Raji (cell line): Measurements from ENCODE around the gene MIX23.
A peak's percentile ranks its signal among the peaks of the same experiment; 100 is the strongest.

Source experiments
- POLR2A ChIP-seq: IDR thresholded peaks from 2 replicates; pipeline ENCODE4 v1.6.1; 2011; ENCODE audit warnings: low read depth, low read length, control low read depth; ENCODE audit not compliant: insufficient read depth

Gene MIX23

DNA sequence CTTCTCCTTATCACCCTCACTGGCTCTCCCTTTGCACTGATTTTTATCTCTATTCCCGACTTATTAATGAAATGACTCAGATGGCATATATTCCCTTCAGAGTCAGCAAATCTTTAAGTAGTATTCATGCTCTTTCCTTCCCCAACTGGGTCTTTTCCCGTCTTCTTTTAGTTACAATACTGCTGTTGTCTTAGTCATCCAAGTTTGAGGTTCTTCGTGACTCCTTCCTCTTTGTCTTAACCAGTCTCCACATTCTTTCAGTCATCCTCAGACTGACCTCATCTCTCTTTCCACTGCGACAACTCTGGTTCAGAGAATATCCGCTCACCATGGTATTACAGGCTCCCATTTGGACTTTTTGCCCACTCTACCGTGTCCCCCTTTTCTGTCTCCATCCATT is 20.5 kb upstream of the MIX23 start:
- TF ChIP-seq POLR2A, result no peak

DNA sequence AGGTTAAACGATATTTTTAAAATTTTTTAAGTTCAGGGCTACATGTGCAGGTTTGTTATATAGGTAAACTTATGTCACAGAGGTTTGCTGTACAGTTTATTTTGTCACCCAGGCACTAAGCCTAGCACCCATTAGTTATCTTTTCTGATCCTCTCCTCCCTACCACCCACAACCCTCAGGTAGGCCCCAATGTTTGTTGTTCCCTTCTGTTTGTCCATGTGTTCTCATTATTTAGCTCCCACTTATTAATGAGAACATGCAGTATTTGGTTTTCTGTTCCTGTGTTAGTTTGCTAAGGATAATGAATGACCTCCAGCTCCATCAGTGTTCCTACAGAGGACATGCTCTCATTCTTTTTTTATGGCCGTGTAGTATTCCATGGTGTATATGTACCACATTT is 15.9 kb upstream of the MIX23 start:
- no peak for TF ChIP-seq POLR2A

DNA sequence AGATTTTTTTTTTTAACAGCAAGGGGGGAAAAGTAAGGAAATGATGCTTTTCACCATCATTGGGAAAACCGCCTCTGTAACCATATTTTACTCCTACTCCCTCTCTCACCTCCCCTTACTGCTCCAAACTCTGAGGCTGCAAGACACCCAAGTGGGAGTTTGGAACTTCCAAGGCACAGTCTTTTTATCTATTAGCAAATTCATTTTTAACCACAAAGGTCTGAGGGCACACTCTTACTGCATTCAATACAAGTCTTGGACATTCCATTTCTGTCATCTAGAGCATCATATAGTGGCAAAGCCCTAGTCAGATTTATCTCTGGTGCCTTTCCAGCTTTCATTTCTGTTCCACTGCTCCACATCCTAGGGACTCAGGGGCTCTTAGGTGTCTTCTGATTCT is 14.2 kb upstream of the MIX23 start:
- no peak for TF ChIP-seq POLR2A

DNA sequence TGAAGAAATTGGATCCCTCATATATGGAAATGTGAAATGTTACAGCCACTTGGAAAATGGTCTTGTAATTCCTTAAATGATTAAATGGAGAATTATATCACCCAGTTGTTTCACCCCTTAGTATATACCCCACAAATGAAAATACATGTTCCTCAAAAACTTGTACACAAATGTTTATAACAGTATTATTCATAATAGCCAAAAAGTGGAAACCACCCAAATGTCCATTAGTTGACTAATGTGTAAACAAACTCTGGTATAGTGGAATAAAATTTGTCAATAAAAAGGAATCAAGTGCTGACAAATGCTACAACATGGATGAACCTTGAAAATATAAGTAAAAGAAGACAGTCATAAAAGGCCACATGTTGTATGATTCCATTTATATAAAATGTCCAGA is 13.5 kb upstream of the MIX23 start:
- no peak for TF ChIP-seq POLR2A

DNA sequence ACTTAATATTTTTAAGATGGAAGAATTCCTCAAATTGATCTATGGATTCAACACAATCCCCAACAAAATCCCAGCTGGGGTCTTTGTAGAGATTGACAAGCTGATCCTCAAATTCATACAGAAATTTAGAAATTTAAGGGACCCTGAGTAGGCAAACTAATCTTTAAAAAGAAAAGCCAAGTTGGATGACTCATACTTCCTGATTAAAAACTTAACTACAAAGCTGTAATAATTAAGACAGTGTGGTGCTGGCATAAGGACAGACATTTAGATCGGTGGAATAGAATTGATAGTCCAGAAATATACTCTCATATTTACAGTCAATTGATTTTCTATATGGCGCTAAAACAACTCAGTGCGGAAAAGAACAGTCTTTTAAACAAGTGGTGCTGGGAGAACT is 12.6 kb upstream of the MIX23 start:
- TF ChIP-seq POLR2A, result no peak

DNA sequence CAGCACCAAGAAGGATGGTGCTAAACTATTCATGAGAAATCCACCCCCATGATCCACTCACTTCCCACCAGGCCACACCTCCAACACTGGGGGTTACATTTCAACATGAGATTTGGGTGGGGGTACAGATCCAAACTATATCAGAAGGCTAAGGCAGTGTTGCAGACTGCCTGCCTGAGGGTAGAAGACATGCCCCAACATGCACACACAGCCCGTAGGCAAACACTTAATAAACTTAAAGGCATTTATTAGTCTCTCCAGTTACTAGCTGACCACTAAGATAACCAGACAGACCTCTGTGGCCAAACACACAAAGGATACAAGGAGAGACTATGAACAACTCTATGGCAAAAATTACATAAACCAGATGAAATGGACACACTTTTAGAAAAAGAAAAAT is 11.1 kb upstream of the MIX23 start:
- no peak for TF ChIP-seq POLR2A

DNA sequence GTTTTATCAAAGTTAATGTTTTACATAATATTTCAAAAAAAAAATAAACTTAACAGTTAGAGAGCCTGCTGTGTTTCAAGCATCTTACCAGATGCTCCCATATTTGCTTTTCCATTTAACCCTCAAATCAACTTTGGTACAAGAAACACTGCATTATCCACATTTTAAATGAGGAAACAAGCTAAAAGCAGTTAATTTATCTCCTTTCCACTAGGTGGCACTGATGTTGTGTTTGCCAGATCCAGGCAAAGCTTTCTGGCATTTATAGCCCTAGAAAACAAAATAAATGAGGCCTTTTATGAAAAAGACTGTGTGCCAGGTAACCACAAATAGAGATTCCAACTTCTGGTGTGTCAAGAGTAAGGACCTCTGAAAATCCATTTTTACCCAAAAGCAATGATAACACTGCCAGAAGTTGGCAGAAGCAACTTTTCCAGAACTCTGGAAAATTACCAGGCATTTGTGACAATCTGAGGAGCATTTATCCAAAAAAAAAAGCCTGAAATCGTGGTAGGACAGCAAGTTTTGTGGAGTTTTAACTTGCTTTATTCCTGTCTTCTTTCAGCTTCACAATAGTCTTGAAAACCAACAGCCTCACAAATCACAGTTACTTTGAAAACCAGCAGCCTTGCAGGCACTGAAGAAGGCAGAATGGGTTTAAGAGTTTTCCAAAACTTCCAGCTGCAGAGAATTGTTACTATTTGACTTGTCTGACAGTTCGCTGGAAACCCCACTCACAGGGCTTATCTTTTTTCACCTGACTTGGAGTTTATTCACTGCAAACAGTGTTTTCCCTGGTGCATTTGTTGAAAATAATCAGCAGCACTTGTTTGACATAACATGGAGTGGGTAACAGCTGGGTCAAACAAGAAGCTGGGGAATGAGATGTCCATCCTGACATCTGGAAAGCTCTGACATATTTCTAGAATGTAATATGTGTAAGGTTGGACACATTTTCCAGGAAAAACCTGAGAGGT is 10.1 kb upstream of the MIX23 start:
- TF ChIP-seq POLR2A, result no peak

DNA sequence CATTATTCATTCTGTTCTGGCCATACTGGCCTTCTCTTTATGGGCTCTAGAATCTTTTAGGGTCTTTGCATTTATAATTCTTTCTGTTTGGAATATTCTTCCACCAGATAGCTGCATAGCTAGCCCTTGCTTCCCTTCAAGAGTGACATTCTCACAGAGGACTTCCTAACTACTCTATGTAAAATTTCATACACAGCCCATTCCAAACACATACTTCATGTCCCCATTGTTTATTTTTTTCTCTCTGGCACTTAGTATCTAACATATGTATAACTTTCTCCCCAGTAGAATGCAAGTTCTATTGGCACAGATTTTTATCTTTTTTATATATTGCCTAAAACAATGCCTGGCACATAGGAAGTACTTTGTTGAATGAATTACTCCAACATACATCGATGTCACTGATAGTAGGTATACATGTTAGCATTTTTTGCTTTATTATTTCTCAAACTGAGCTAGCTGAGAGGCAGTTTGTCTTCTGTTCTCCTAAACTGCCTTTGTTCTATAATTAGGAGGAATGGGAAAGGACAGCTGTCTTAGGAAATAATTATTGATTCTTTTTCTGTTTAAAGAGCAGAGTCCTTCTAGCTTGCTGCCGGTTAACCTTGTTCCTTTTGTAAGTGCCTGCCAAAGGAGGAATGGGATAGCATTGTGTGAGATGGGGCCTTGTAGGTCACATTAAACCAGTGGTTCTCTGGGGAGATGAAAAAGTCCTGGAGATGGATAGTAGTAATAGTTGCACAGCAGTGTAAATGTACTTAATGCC is 8.8 kb upstream of the MIX23 start:
- TF ChIP-seq POLR2A, result no peak

DNA sequence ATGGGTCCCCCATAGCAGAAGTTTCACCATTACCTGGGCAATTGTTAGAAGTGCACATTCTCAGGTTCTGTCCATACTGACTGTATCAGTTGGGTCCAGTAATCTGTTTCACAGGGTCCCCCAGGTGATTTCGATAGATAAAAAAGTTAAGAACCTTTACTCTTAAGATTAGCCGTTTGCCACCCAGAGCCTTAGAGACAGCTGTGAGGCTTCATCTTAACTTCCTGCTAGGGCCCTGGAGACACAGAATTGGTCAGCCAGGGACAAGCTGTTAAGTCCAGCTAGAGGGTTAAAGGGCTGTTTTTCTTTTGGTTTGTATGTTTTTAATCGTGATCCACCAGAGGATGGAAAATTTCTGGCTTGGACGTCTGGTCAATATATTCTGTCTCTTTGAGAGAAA is 7.6 kb upstream of the MIX23 start:
- no peak for TF ChIP-seq POLR2A

DNA sequence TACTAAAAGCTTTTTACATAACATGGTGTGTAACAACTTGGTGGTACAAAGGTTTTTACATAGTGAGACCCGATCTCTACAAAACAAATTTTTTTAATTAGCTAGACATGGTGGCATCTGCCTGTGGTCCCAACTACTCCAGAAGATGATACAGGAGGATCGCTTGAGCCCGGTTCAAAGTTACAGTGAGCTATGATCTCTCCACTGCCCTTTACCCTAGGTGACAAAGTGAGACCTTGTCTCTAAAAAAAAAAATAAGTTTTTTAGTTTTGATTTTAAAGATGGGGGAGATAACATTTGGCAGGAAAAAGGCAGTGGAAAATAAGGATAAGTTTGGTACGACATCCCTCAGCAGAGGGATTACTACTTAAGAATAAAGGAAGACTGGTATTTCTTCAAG is 6.9 kb upstream of the MIX23 start:
- no peak for TF ChIP-seq POLR2A

DNA sequence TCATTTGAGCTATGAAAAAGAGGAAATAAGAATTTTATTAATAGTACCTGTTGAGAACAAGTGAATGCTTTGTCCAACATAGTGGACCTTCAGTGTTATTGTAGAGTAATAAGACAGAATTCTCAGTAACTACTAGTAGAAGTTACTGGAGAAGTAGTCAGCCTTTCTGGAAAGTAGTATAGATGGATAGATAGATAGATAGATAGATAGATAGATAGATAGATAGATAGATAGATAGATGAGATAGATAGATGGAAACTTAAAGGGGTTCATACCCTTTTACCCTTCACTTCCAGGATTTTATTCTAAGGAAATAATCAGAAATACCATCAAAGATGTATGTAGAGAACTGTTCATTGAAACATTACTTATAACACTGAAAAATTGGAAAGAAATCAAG is 6.2 kb upstream of the MIX23 start:
- TF ChIP-seq POLR2A, result no peak

DNA sequence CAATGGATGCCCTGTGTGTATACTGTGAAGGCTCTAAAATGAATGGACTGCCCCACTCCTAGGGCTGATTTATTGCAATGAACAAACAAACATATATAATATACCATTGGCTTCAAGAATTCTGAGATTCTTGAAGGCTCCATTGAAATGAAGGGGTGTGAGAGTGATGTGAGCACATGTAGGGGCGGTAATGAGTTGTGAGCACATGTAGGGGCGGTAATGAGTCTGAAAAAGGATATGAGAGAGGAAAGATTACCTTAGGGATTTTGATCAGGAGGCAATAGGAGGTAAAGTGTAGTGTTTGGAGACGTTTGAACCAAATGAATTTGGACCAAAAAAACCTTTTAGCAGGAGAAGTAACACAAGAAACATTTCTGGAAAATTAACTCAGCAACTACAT is 4.7 kb upstream of the MIX23 start:
- TF ChIP-seq POLR2A, result no peak

DNA sequence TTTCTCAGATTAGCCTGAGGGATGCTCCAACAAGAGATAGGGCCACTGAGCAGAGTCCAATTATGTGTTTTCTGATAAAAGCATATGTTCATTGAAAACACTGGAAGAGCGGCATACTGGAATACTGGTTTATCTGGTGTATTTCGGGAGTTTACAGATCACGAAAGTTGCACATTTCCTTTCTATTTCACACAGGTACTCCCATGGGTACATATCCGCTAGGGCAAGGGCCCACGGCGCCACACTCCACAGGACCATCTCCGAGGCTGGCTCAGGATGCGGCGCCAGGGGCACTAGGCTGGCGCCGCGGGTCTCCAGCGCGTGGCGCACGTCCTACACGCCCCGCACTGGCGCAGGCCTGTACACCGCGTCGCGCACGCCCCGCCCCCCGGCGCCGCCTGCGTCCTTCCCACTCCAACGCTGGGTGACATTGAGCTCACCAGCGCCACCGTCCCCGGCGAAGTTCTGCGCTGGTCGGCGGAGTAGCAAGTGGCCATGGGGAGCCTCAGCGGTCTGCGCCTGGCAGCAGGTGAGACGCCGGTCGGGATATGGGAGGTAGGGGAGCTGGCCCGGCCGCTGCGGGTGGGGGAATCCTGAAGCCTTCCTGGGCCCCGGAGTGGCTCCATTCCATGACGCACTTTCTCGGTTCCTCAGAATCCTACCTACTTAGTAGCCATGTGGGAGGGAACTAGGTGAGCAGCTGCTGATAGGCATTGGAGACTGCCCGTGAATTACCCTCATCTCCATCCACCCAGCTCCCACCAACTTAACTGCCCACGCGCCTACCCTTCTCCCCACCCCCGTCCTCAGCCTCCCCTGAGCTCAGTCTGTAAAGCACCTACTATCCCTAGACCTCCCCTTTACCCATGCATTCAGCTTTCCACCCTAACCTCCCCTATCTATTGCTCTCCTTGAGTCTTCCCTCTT is 1.0 kb upstream of the MIX23 start, which contains the start of gene FAM162A:
Gene FAM162A, plus strand, starts transcription at position 412 of the 927 bp plus-strand sequence. Its CDS starts 84 bp downstream, at position 496.
- peak; percentile 96 for TF ChIP-seq POLR2A

DNA sequence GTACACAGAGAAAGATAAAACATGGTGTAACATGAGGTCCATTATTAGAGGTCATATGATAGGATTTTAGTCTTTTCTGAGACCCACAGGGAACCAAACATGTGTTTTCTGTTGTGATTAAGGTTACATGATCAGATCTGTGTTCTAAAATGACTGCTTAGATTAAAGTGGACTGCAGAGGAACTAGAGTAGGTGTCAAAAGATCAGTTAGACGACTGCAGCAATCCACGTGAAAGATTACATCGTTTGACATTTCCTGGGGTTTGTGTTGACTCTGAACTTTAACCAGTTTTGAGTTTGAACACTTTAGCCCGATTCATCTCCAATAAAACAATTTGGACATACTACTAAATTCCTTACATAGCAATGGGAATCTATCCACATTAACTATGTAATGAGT is 5.1 kb downstream of the MIX23 start:
- TF ChIP-seq POLR2A, result no peak

DNA sequence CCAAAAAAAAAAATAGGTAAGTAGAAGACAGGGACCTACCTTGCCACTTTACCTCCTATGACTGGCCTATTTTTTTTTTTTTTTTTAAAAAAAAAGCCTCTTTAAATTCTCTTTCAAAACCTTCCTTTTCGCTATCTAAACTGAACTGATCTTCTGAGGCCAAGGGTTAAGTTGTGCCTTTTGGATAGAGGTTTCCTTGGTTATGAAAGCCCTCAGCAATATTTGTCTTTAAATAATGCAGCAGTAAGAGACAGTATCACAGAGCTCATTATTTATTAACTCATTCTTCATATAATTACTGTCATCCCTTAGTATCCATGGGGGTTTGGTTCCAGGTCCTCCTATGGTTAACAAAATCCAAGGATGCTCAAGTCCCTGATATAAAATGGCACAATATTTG is 9.0 kb downstream of the MIX23 start:
- TF ChIP-seq POLR2A, result no peak
